GM18508 (cell line): ENCODE results near the gene LRP8.
"Not testable (repeated sequence)": the region's sequence is repeated elsewhere in the genome, so short reads cannot be mapped to it uniquely, and the experiment has no call there.

Source experiments
- ATAC-seq: cut with Tn5 transposase; IDR thresholded peaks from one replicate; pipeline ENCODE4 v1.9.1; 2021; ENCODE audit warnings: moderate number of reproducible peaks; ENCODE audit not compliant: insufficient read depth, unreplicated experiment

The LRP8 gene

DNA sequence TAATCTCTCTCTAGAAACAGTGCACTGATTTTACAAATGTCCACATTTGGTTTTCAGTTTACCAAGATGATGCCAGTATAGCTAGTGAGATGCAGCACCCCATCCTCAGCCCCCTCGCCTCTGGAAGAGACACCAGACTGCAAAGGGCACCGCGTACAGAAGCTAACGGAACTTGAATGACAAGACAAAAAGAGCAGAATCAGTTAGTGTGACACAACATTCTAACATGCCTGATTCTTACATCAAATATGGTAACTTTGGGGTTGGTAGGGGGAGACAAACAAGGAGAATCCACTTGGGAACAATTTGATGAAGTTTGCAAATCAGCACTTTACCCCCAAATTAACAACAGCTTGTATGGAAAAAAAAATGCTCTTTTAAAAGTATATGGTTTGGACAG lies 85.5 kb downstream of the LRP8 start:
- ATAC-seq, result no peak

DNA sequence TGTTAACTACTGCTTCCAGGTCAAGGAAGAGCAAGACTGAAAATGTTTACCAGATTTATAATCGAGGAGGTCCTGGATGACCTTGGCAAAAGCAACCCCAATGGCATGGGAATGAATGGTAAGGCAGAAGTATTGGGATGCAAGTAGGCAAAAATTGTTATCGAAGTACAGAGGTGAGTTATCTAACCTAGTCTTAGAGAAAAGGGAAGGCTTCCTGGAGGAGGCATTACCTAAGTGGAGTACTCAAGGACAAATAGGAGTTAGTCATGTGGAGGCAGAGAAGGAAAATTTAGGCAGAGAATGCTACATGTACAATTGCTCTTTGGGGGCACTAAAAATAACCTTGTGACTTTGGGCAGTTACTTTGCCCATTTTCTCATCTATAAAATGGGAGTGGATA lies 86.0 kb downstream of the LRP8 start:
- ATAC-seq, result no peak

DNA sequence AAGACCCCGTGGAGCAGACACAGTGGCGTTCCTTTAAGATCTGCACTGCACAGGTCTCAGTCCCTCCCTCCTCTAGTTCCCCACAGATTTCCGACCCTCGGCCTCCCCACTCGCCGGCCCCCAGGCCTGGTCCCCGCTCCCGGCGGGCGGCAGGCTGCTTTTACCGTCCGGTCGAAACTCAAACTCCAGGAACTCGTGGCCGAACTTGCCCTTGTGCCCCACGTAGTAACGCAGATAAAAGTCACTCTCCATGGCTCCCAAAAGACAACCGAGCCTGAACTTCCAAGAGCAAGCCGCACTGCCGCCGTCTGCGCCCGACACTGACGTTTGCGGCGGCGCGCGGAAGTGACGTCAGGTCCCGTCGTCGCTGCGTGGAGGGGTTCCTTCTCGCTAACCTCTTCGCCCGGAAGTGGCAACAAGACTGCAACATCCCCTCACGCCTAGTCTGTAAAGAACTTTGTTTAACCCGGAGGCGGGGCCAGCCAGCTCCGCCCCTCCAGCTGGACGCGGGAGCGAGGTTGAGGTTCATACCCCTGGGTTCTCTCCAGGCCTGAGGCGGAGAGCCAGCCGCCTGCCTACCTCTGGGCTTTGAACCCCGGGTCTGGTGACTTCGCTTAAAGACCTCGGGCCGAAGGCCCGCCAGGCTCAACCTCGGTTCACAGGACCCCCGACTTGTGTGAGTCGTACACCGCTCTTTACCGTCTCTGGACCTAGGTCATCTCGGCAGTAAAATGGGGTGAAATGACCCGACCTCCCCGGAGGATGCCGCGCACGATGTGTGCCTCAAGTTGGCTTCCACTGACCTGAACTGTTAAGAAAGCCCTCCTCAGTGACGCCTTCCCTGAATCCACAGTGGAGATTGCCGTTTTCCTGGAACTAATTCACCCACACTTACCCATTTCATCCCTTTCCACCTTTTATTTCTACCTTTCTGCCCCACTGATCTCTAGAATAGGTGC lies 89.4 kb downstream of the LRP8 start, which contains the start of gene MAGOH:
TSS of gene MAGOH (minus strand) at position 322 of the 959 bp plus-strand sequence. CDS start at position 252, 70 bp downstream.
- ATAC-seq, result peak; percentile 88

DNA sequence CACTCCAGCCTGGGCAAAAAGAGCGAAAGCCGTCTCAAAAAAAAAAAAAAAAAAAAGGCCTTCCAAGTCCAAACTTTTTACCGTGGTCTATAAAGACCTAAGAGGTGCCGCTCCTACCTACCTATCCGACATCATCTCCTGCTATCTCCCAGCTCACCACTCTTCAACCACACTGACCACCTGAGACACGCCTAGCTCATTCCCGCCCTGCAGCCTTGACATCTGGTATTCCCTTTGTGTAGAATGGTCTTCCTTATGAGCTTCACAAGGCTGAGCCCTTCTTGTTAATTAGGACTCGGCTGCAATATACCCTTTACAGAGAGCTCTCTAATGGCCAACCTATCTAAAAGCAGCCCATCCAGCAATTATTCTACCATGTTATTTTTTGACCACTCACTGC lies 90.2 kb downstream of the LRP8 start:
- no peak for ATAC-seq

DNA sequence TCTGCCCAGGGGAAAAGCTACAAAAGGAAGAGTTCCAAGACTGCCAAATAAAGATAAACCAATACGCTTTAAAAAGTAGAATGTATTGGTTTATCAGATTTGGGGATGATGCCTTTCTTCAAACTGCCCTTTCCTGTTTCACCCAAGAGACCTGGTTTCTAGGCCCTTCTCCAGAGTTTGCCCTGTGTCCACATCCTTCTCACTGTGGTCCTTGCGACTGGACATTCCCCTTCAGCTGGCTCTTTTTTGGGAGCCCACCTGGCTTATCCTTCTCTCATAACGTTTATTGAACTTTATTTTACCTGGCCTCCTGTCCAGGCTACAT lies 106.9 kb downstream of the LRP8 start:
- ATAC-seq, result no peak

DNA sequence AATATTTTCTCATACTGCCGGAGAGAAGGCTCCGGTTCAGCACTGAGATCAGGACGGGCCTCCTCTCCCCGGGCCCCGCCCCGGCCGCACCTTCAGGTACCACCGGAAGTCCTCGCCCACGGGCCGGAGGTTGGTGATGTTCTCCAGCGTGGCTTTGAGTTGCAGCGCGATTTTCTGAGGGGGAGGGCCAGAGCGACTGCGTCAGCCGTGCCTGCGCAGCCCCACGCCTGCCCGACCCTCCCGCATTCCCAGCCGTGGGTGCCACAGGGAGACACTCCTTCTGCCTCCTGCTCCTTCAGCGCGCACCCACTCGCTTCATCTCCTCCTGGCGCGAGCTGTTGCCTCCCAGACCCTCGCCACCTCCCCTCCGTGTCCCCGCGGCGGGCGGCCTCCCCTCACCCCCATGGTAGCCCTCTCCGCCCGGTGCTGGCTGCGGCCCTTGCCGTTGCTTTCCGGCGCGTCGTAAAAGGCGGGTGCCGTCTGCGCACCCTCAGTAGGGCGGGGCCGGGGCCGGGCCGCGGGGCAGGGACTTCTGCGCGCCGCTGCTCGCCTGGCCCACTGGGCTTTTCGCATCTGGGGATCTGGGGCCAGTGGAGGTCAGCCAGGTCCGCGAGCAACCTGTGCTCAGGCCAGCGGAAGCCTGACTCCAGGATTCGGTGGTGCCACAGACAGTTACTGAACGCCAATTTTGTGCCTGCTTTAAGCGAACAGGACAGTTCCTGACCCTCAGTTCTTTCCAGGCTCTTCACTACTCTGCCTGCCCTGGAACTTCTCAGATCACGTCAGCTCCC lies 107.5 kb downstream of the LRP8 start, which contains the start of gene CZIB:
TSS of gene CZIB (minus strand) at position 464 of the 791 bp plus-strand sequence. CDS start at position 405, 59 bp downstream.
- ATAC-seq, result peak; percentile 80

DNA sequence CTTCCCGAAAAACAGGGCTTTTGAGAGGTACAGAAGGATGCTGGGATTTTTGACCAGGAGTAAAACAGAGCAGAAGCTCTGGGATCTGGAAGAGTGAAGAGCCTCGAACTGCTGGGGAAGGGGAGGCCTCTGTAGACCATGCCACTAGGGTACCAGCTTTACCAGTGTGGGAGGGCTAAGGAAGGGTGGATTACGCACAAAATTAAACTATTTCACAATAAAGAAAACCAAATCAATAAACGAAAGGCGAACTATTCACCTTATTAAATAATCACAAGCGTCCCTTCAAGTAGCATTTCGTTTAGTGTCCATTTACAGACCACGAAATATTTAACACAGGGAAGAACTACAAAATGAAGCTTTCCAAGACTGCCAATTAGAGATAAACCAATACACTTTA lies 108.2 kb downstream of the LRP8 start:
- ATAC-seq, result no peak

DNA sequence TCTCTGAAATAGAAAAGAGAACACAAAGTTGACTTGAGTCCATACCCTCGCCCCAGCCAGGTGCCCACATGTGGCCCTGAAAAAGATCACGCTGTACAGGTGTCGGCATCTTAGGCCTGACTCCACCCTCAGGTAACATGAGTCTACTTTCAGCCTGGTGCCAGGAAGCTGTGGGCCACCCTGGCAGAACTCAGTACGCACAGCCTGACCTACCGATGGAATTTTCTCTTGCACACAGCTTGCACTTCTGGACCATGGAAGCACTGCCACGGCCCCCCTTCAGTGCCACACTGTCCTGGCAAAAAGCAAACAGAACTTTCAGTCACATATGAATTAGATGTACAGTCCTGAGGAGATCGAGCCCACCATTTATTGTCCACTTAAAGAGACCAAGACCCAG lies 109.7 kb downstream of the LRP8 start:
- ATAC-seq, result no peak

DNA sequence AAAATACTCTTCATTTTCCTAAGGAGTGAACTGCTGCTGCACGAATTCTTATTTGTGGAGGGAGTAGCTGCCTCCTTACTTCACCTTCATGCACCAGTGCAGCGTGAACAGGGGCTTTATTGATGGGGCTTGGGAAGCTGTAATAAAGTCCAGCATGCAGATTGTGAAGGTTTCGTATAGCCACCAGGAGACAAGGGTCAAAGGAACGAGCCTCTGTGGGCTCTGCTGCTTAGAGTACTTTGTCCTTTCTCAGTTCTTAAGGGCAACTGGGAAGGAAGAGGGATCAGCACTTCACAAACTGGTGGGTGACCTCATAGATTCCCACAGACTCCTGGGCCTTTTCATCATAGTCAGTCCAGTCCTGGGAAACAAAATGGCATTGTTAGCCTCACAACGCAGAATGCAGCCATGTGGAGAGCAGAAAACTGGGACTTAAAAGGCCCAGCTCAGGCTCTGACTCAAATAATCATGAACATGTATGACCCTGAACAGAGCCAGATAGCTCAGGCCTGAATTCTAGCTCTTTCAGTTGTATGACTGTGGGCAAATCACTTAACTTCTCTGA lies 113.4 kb downstream of the LRP8 start:
- no peak for ATAC-seq

DNA sequence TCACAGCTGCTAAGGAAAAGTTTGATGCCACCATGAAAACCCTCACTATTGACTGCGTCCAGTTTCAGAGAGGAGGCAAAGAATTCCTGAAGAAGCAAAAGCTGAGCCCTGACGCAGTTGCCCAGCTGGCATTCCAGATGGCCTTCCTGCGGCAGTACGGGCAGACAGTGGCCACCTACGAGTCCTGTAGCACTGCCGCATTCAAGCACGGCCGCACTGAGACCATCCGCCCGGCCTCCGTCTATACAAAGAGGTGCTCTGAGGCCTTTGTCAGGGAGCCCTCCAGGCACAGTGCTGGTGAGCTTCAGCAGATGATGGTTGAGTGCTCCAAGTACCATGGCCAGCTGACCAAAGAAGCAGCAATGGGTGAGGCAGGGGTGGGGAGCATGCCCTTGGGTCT lies 116.9 kb downstream of the LRP8 start:
- no peak for ATAC-seq

DNA sequence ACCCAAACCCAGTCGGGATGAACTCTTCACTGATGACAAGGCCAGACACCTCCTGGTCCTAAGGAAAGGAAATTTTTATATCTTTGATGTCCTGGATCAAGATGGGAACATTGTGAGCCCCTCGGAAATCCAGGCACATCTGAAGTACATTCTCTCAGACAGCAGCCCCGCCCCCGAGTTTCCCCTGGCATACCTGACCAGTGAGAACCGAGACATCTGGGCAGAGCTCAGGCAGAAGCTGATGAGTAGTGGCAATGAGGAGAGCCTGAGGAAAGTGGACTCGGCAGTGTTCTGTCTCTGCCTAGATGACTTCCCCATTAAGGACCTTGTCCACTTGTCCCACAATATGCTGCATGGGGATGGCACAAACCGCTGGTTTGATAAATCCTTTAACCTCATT lies 117.5 kb downstream of the LRP8 start:
- ATAC-seq, result no peak

DNA sequence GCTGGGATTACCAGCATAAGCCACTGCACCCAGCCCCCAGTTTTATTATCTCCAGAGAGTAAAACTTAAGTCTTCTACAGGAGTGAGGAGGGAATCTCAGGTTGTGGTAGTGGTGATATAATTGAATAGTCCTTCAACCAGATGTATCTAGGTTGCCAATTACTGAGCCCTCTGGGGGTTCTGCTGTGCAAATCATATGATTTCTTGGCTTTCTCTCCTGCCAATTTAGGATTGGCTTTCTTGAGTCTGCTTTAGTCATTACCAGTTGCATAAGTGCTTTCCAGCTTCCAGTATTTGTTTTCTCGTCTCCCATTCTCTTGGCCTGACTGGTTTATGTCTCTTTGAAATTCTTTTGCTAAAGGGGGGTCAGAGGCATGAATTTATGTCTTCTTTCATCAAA lies 120.1 kb downstream of the LRP8 start:
- ATAC-seq, result no peak

DNA sequence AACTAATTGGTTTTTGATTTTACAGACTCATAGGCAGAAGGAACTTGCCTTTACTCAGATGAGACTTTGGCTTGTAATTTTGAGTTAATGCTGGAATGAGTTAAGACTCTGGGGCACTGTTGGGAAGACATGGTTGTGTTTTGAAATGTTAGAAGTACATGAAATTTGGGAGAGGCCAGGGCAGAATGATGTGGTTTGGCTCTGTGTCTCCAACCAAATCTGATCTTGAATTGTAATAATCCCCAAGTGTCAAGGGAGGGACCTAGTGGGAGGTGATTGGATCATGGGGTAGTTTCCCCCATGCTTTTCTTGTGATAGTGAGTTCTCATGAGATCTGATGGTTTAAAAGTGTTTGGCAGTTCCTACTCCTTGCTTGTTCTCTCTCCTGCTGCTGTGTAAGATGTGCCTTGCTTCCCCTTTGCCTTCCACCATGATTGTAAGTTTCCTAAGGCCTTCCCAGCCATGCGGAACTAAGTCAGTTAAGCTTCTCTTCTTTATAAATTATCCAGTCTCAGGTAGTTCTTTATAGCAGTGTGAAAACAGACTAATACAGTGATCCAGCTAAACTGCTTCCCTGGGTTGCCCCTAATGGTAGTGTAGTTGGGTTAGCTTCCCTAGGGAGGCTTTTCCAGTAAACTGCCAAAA lies 121.0 kb downstream of the LRP8 start:
- no peak for ATAC-seq

DNA sequence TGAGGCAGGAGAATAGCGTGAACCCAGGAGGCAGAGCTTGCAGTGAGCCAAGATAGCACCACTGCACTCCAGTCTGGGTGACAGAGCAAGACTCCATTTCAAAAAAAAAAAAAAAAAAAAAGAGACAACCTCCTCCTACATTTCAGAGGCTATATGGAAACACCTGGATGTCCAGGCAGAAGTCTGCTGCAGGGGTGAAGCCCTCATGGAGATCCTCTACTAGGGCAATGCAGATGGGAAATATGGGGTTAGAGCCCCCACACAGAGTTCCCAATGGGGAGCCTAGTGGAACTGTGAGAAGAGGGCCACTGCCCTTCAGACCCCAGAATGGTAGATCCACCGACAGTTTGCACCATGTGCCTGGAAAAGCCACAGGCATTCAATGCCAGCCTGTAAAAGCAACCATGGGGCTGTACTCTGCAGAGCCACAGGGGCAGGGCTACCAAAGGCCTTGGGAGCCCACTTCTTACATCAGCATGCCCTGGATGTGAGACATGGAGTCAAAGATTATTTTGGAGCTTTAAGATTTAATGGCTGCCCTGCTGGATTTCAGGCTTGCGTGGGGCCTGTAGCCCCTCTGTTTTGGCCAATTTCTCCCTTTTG lies 121.7 kb downstream of the LRP8 start:
- ATAC-seq, result not testable (repeated sequence)

DNA sequence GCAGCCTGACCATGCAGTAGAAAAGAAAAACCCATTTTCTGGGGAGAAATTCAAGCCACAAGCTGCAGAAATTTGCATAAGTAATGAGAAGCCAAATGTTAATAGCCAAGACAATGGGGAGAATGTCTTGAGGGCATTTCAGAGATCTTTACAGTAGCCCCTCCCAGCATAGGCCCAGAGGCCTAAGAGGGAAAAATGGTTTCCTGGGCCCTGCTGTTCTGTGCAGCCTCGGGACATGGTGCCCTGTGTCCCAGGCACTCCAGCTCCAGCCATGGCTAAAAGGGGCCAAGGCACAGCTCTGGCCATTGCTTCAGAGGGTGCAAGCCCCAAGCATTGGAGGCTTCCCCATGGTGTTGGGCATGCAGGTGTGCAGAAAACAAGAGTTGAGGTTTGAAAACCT lies 122.4 kb downstream of the LRP8 start:
- not testable (repeated sequence) for ATAC-seq

DNA sequence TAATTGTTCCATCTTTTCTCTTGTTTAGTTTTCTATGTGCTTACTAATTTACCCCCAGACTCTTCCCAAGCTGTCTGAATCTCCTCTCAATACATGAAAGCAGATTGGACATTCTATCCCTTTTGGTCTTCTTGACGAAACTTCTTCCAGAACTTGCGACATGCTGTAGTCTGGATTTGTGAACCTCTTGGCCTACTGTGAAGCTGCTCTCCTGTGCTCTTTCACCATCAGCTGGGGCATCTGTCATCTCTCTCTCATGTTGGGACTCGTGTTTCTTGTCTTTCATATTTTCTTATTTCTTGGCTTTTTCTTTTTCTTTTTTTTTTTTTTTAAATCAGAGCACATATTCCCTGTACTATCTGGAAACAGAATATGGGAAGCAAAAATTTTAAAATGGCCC lies 124.4 kb downstream of the LRP8 start:
- no peak for ATAC-seq

DNA sequence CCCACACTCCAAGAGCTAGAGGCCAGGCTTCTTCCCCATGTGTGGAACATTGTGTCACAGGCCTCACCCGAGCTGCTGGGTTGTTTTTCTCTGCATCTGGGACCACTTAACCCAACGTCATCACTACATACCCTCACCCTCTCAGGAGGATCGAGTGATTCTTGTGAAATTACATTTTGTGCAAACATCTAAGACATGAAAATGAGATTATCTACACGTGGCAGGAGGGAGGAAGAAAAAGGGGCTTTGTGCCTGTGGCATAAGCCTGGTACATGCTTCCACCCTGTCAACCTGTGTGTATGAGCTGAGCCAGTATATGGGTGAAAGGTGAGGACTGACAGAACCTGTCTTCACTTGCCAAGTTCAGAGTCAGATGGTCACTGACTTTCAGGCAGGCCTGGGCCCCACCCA lies 129.6 kb downstream of the LRP8 start:
- ATAC-seq, result no peak

DNA sequence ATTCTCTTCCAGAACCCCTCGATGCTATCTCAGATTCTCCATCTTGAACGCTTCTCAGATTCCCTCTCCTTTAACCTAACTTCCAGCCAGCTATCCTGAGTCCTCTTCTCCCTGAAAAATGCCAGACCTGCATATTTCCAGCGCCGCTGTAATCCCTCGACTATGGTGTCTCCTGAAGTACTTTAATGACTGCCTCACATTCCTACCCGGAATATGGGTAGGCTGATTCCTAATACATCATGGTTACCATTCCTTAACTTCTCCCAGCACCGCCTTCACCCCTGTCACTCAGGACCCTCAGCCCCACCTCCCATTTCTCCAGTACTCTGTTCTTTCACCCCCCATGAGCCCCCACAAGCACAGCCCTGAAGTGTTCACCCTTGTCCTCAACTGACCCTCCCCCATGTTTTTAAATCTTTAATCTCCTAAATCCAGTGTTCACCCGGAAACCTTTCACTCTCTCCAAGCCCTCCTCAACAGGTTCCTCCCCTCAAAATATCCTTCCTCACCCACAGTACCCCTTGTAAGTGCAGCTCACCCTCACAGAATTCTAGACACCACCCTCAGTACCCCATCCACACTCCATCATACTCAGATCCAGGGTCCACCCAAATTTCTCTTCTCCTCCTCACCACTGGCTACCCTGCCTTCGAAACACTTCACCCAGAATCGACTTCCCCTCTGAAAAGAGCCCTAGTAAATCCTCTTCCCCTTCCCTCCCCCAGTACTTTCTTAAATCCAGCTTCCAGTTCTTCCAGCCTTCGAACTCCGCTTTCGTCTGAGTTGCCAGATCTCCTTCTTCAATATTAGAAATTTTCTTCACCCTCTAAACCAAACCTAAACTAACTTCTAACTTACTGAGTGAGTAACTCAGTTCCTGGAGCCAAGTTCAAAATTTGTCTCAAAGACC lies 130.3 kb downstream of the LRP8 start:
- ATAC-seq, result no peak
